ENCODE results near the gene SLC22A5.

Gene SLC22A5

GRCh38 chr5:132355140-132355765, 14.3 kb upstream of the SLC22A5 start:
- DNase-seq: no peak
- Histone ChIP-seq H3K9me3 (no peaks in the 10 kb centered on the region), H3K27me3 (no peaks in the 10 kb centered on the region), H3K4me1 (no peaks in the 10 kb centered on the region), H3K27ac (no peak overlapping the region), H3K4me3 (no peak overlapping the region), H3K36me3 (peaks cover 0 to 6% (median 0%) of the 10 kb centered on the region in 3 donors)
- TF ChIP-seq, protein P1, sequence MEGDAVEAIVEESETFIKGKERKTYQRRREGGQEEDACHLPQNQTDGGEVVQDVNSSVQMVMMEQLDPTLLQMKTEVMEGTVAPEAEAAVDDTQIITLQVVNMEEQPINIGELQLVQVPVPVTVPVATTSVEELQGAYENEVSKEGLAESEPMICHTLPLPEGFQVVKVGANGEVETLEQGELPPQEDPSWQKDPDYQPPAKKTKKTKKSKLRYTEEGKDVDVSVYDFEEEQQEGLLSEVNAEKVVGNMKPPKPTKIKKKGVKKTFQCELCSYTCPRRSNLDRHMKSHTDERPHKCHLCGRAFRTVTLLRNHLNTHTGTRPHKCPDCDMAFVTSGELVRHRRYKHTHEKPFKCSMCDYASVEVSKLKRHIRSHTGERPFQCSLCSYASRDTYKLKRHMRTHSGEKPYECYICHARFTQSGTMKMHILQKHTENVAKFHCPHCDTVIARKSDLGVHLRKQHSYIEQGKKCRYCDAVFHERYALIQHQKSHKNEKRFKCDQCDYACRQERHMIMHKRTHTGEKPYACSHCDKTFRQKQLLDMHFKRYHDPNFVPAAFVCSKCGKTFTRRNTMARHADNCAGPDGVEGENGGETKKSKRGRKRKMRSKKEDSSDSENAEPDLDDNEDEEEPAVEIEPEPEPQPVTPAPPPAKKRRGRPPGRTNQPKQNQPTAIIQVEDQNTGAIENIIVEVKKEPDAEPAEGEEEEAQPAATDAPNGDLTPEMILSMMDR (IDR thresholded peaks at IDR 0.05): no peak
- intact Hi-C loops (cut with DNase I; ENCODE audit: low total_unique reads): loop anchor here (10.0 kb wide), 1 partner anchor 50 kb away; no protein-coding TSS in a partner anchor

DNA sequence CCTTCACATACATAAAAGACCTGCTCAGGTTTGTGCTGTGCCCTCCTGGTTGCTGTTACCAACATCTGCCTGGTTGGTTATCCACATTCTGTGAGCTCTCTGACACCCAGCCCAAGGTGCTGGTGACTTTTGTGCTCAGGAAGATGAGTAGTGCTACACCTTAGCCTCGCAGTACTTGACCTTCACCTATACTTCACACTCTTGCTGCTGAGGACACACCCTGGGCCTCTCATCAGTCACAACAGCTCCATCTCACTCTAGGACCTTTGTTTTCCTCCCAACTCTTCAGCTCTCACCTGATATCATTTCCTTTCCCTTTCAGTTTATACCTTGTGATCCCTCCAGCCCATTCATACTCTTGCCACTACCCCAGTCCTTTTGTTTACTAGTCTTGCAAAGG, 10.7 kb upstream of the SLC22A5 start:
- Histone ChIP-seq H3K4me1 (peaks cover 0 to 11% (median 10%) of the 10 kb centered on the region in 4 donors), H3K9me3 (no peaks in the 10 kb centered on the region), H3K27me3 (no peaks in the 10 kb centered on the region), H3K27ac (no peak overlapping the region), H3K4me3 (no peak overlapping the region), H3K36me3 (peaks cover 0 to 6% (median 0%) of the 10 kb centered on the region in 3 donors)
- intact Hi-C loops (cut with DNase I; ENCODE audit: low total_unique reads): loop anchor here (10.0 kb wide), 1 partner anchor 54 kb away; no protein-coding TSS in a partner anchor
- TF ChIP-seq, protein P1 (IDR thresholded peaks at IDR 0.05): no peak
- DNase-seq: no peak

DNA sequence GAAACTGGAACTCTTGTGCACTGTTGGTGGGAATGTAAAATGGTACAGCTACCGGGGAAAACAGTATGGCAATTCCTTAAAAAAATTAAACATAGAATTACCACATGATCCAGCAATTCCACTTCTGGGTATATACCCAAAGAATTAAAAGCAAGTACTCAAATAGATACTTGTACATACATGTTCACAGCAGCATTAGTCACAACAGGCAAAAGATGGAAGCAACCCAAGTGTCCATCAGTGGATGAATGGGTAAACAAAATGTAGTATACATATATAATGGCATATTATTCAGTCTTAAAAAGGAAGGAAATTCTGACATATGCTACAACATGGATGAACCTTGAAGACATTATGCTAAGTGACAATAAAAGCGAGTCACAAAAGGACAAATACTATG, 7.4 kb upstream of the SLC22A5 start:
- intact Hi-C loops (cut with DNase I; ENCODE audit: low total_unique reads): no loop called here

GRCh38 chr5:132363431-132364112, 5.9 kb upstream of the SLC22A5 start:
- peak overlapping the region; percentile 69 to 73 for H3K27ac ChIP-seq

More for the DNA sequence above, 7.4 kb upstream of the SLC22A5 start:
- Histone ChIP-seq H3K9me3 (no peaks in the 10 kb centered on the region), H3K27me3 (no peaks in the 10 kb centered on the region), H3K27ac (no peak overlapping the region), H3K36me3 (peaks cover 0 to 6% (median 0%) of the 10 kb centered on the region in 3 donors), H3K4me1 (peaks cover 0 to 29% (median 22%) of the 10 kb centered on the region in 4 donors), H3K4me3 (no peak overlapping the region)
- TF ChIP-seq, protein P1 (IDR thresholded peaks at IDR 0.05): no peak
- DNase-seq: no peak

DNA sequence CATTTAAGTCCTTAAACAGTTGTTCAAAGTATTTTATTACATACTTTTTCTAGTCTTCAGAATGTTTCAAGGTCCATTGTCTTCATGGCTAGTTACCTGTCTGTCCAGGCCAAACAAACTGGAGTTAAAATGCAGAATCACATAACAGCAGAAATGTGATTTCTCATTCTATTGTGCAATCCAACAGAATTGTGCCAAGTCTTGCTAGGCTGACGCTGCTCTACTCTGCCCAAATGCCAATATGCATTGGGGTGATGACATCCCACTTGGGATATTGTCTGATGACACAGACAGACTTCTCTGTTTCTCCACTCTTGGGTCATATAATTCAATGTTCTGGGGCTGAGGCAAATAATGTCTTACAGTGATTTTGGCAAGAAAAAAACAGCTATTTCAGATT, 5.2 kb upstream of the SLC22A5 start:
- Histone ChIP-seq H3K27ac (peak overlapping the region; percentile 69 to 74), H3K27me3 (no peaks in the 10 kb centered on the region), H3K36me3 (no peaks in the 10 kb centered on the region), H3K4me3 (no peak overlapping the region), H3K4me1 (peaks cover 0 to 45% (median 26%) of the 10 kb centered on the region in 4 donors), H3K9me3 (no peaks in the 10 kb centered on the region)
- peak; percentile 62 to 75 for DNase-seq
- TF ChIP-seq, protein P1 (IDR thresholded peaks at IDR 0.05): no peak
- intact Hi-C loops (cut with DNase I; ENCODE audit: low total_unique reads): no loop called here

More at GRCh38 chr5:132363431-132364112, 5.9 kb upstream of the SLC22A5 start:
- peaks cover 0 to 38% (median 22%) of the 10 kb centered on the region in 4 donors for H3K4me1 ChIP-seq
- H3K27me3 ChIP-seq: no peaks in the 10 kb centered on the region
- H3K9me3 ChIP-seq: no peaks in the 10 kb centered on the region
- no peak overlapping the region for H3K4me3 ChIP-seq
- TF ChIP-seq, protein P1 (IDR thresholded peaks at IDR 0.05): no peak
- peak; percentile 76 to 77 for DNase-seq
- intact Hi-C loops (cut with DNase I; ENCODE audit: low total_unique reads): no loop called here
- no peaks in the 10 kb centered on the region for H3K36me3 ChIP-seq

Data from tibial artery (tissue), 4 donors.